Thyroid gland (tissue), 4 donors: Measurements from ENCODE around the gene PER2. TPM values are rescaled to one million over a fixed set of nuclear protein-coding genes. Genes with fewer than 3 reads are reported as not detected.
A peak's percentile ranks its signal among the peaks of the same experiment; 100 is the strongest.

Experiments used
- DNase-seq, 2 donors: peaks; one replicate each; pipeline ENCODE4 v3.0.0-alpha.2; 2019
- H3K27ac ChIP-seq, 3 donors: fragments of 200-600 bp; sonication (generic); 1 replicate in 2 of 3; 2 replicates in 1 of 3; pipeline ENCODE4 v1.5.1; 2016 to 2019; ENCODE audit warnings: mild to moderate bottlenecking in 1 of 3, moderate library complexity in 1 of 3
- H3K27me3 ChIP-seq: fragments of 200-600 bp; sonication (generic); one replicate; pipeline ENCODE4 v1.5.1; 2019
- H3K36me3 ChIP-seq, 2 donors: fragments of 200-600 bp; sonication (generic); one replicate each; pipeline ENCODE4 v1.5.1; 2016 to 2019
- H3K4me1 ChIP-seq, 2 donors: fragments of 200-600 bp; sonication (generic); one replicate each; pipeline ENCODE4 v1.5.1; 2017 to 2019
- H3K4me3 ChIP-seq, 3 donors: fragments of 200-600 bp; sonication (generic); replicated peaks in 1 of 3; 1 replicate in 2 of 3; 2 replicates in 1 of 3; pipeline ENCODE4 v1.5.1; 2016; ENCODE audit warnings: mild to moderate bottlenecking in 1 of 3
- H3K9me3 ChIP-seq: fragments of 200-600 bp; sonication (generic); one replicate; pipeline ENCODE4 v1.5.1; 2017
- CTCF ChIP-seq, 6 experiments: fragments of 200-600 bp in 3 of 6; fragments of 450-650 bp in 3 of 6; sonication (generic) in 3 of 6; IDR thresholded peaks; one replicate each; pipeline ENCODE4 v1.5.1; 2016 to 2019; ENCODE audit warnings: antibody characterized with exemption in 6 of 6, mild to moderate bottlenecking in 2 of 6, inconsistent platforms in 1 of 6, moderate library complexity in 1 of 6
- POLR2A ChIP-seq, 2 donors: fragments of 450-650 bp; IDR thresholded peaks; one replicate each; pipeline ENCODE4 v1.6.1; 2017; ENCODE audit warnings: antibody characterized with exemption in 2 of 2, mild to moderate bottlenecking in 2 of 2, moderate library complexity in 1 of 2
- WGBS, 2 donors: methylation state at CpG; one replicate each; pipeline ENCODE4 v1.1.5; 2017; 5-methylcytosine and 5-hydroxymethylcytosine counted together
- intact Hi-C: fragments of 100-400 bp; cut with DNase I; formaldehyde crosslinking; loops from one replicate; pipeline ENCODE4 v1.15.1; 2023
- total RNA-seq, 4 donors: library from RNA; depleted of rRNA; stranded (reverse); fragments of >200 nt; gene quantifications; one replicate each; pipeline ENCODE4 v1.2.3, GENCODE V29; 2016

The PER2 gene
- total RNA-seq, 4 donors from 2014 or later = 6.5 to 17.6 (median 9.6) TPM

- peaks cover 28 to 32% of the 10 kb centered on the region in 2 donors for H3K4me1 ChIP-seq
- H3K27me3 ChIP-seq = no peaks in the 10 kb centered on the region
- H3K27ac ChIP-seq = peak overlapping the region; percentile 8 to 88 (median 87)
- DNase-seq = no peak
- H3K36me3 ChIP-seq = peaks cover 0 to 6% of the 10 kb centered on the region in 2 donors
- 90 to 93% methylated on average over 6 of the region's 6 CpGs for WGBS, 2 donors
- no peak for TF ChIP-seq CTCF (IDR thresholded peaks at IDR 0.05)
- no peak overlapping the region for H3K4me3 ChIP-seq
- no peaks in the 10 kb centered on the region for H3K9me3 ChIP-seq
- intact Hi-C loops = no loop called here
Observed at GRCh38 chr2:238334885-238335284, 46.5 kb upstream of the PER2 start.

GRCh38 chr2:238331916-238332315 is 43.5 kb upstream of the PER2 start:
- H3K4me3 ChIP-seq = no peak overlapping the region
- H3K4me1 ChIP-seq = peaks cover 22 to 24% of the 10 kb centered on the region in 2 donors
- no peaks in the 10 kb centered on the region for H3K27me3 ChIP-seq
- 86 to 96% methylated on average over 5 of the region's 5 CpGs for WGBS, 2 donors
- intact Hi-C loops = no loop called here
- no peak overlapping the region for H3K27ac ChIP-seq
- peaks cover 6 to 20% of the 10 kb centered on the region in 2 donors for H3K36me3 ChIP-seq
- TF ChIP-seq POLR2A (IDR thresholded peaks at IDR 0.05) = no peak
- TF ChIP-seq CTCF (IDR thresholded peaks at IDR 0.05) = no peak
- no peak for DNase-seq
- H3K9me3 ChIP-seq = no peaks in the 10 kb centered on the region

GRCh38 chr2:238330391-238330790 is 42.0 kb upstream of the PER2 start:
- Histone ChIP-seq H3K27me3 (no peaks in the 10 kb centered on the region), H3K4me1 (peaks cover 7 to 9% of the 10 kb centered on the region in 2 donors), H3K9me3 (no peaks in the 10 kb centered on the region), H3K36me3 (peaks cover 6 to 21% of the 10 kb centered on the region in 2 donors), H3K27ac (no peak overlapping the region), H3K4me3 (no peak overlapping the region)
- WGBS, 2 donors = 91 to 98% methylated on average over 8 to 9 of the region's 9 CpGs
- no peak for DNase-seq
- intact Hi-C loops = no loop called here
- TF ChIP-seq CTCF (IDR thresholded peaks at IDR 0.05) (no peak), POLR2A (IDR thresholded peaks at IDR 0.05) (no peak)

- Histone ChIP-seq H3K27ac (no peak overlapping the region), H3K4me3 (no peak overlapping the region), H3K9me3 (no peaks in the 10 kb centered on the region), H3K4me1 (no peaks in the 10 kb centered on the region), H3K27me3 (no peaks in the 10 kb centered on the region), H3K36me3 (peaks cover 6 to 24% of the 10 kb centered on the region in 2 donors)
- no peak for DNase-seq
- TF ChIP-seq CTCF (IDR thresholded peaks at IDR 0.05) (no peak), POLR2A (IDR thresholded peaks at IDR 0.05) (no peak)
- intact Hi-C loops = no loop called here
- 97 to 99% methylated on average over 3 of the region's 3 CpGs for WGBS, 2 donors
Observed at GRCh38 chr2:238327751-238328150, 39.3 kb upstream of the PER2 start.

GRCh38 chr2:238326801-238327365 is 38.5 kb upstream of the PER2 start:
- Histone ChIP-seq H3K9me3 (no peaks in the 10 kb centered on the region), H3K36me3 (peaks cover 6 to 24% of the 10 kb centered on the region in 2 donors)

More at GRCh38 chr2:238326801-238327365, 38.5 kb upstream of the PER2 start:
- no peaks in the 10 kb centered on the region for H3K4me1 ChIP-seq
- TF ChIP-seq POLR2A (IDR thresholded peaks at IDR 0.05) (no peak), CTCF (IDR thresholded peaks at IDR 0.05) (no peak)
- no peak for DNase-seq
- intact Hi-C loops = no loop called here
- WGBS, 2 donors = 95% methylated on average over 12 of the region's 12 CpGs
- no peak overlapping the region for H3K4me3 ChIP-seq
- no peak overlapping the region for H3K27ac ChIP-seq
- H3K27me3 ChIP-seq = no peaks in the 10 kb centered on the region
